HCT116 (cell line): ENCODE measurements around the gene RHBDL3. TPM values are rescaled to one million over a fixed set of nuclear protein-coding genes. Genes with fewer than 3 reads are reported as not detected.

Experiments used
- ATAC-seq: fragments of 200-7000 bp; cut with Tn5 transposase; 2 replicates; pipeline ENCODE4 v1.9.1; 2020; ENCODE audit warnings: mild to moderate bottlenecking, moderate library complexity
- BruUV-seq: library from RNA; stranded (reverse); fragments of 400-500 nt; replicated peaks from 2 replicates; lab custom pipeline; 2021; lab: Mats Ljungman, UMichigan
- CTCF ChIA-PET: fragments of 300-600 bp; sonication (Branson Sonifier 250); formaldehyde crosslinking; loops from one replicate; lab custom pipeline; 2021; ENCODE audit warnings: antibody characterized with exemption; lab: Charles Lee
- POLR2A ChIA-PET: fragments of 300-600, 350-600 bp; sonication (Branson Sonifier 250); formaldehyde crosslinking; loops from one replicate; lab custom pipeline; 2021; ENCODE audit warnings: antibody characterized with exemption; lab: Charles Lee
- RAD21 ChIA-PET, 2 experiments: fragments of 300-600 bp; sonication (Branson Sonifier 250); formaldehyde crosslinking; loops; one replicate each; lab custom pipeline; 2023; ENCODE audit warnings: low total read pairs in 2 of 2; ENCODE audit not compliant: uncharacterized antibody in 2 of 2, unreplicated experiment in 2 of 2, low non-redundant PET in 1 of 2; lab: Charles Lee
- DNase-seq: peaks from one replicate; pipeline ENCODE4 v3.0.0-alpha.2; 2010; ENCODE audit warnings: low read depth, low spot score
- H2AFZ ChIP-seq: fragments of 200-600 bp; shearing (Covaris generic), sonication (generic); 2 replicates; pipeline ENCODE4 v1.6.1; 2017; ENCODE audit warnings: low read depth, mixed run types, mixed read lengths, antibody characterized with exemption, low read length; ENCODE audit not compliant: poor library complexity, severe bottlenecking
- H3K27ac ChIP-seq: 2 replicates; pipeline ENCODE4 v1.5.1; 2012; ENCODE audit warnings: low read depth, low read length
- H3K27me3 ChIP-seq: fragments of 200-600 bp; sonication (generic); 2 replicates; pipeline ENCODE4 v1.6.1; 2016; ENCODE audit warnings: mixed run types, low read length, mixed read lengths; ENCODE audit not compliant: insufficient read depth
- H3K36me3 ChIP-seq, 2 experiments: fragments of 200-500 bp in 1 of 2; fragments of 200-600 bp in 1 of 2; sonication (Bioruptor generic) in 1 of 2; sonication (generic) in 1 of 2; 2 replicates each; pipeline versions ENCODE4 v1.5.1 to v1.6.1; 2014 to 2016; ENCODE audit warnings: low read length in 2 of 2, inconsistent platforms in 1 of 2, mixed read lengths in 1 of 2, mixed run types in 1 of 2; ENCODE audit not compliant: insufficient read depth in 2 of 2, control insufficient read depth in 1 of 2
- H3K4me1 ChIP-seq, 2 experiments: fragments of 200-600 bp in 1 of 2; sonication (generic) in 1 of 2; 2 replicates each; pipeline versions ENCODE4 v1.5.1 to v1.6.1; 2012 to 2017; ENCODE audit warnings: low read length in 2 of 2, inconsistent platforms in 1 of 2, mild to moderate bottlenecking in 1 of 2, mixed read lengths in 1 of 2, mixed run types in 1 of 2, moderate library complexity in 1 of 2; ENCODE audit not compliant: insufficient read depth in 2 of 2, control insufficient read depth in 1 of 2
- H3K4me2 ChIP-seq: fragments of 200-600 bp; sonication (generic); 2 replicates; pipeline ENCODE4 v1.6.1; 2017; ENCODE audit warnings: mixed run types, low read length, mixed read lengths
- H3K4me3 ChIP-seq, 2 experiments: fragments of 200-600 bp in 1 of 2; sonication (generic) in 1 of 2; replicated peaks in 1 of 2; 2 replicates each; pipeline ENCODE4 v1.5.1; 2011 to 2016; ENCODE audit warnings: low read length in 2 of 2, control low read depth in 1 of 2, low read depth in 1 of 2, mild to moderate bottlenecking in 1 of 2, mixed read lengths in 1 of 2, mixed run types in 1 of 2
- H3K79me2 ChIP-seq: fragments of 200-600 bp; sonication (generic); 2 replicates; pipeline ENCODE4 v1.6.1; 2017; ENCODE audit warnings: mild to moderate bottlenecking, mixed run types, low read length, moderate library complexity, mixed read lengths; ENCODE audit not compliant: insufficient read depth
- H3K9ac ChIP-seq: fragments of 200-600 bp; sonication (generic); 2 replicates; pipeline ENCODE4 v1.6.1; 2016; ENCODE audit warnings: low read length, mixed read lengths
- H3K9me2 ChIP-seq: fragments of 200-600 bp; sonication (generic), shearing (Covaris generic); 2 replicates; pipeline ENCODE4 v1.6.1; 2017; ENCODE audit warnings: mixed run types, mild to moderate bottlenecking, moderate library complexity; ENCODE audit not compliant: insufficient read depth
- H3K9me3 ChIP-seq, 2 experiments: fragments of 200-500 bp in 1 of 2; fragments of 200-600 bp in 1 of 2; sonication (Bioruptor generic) in 1 of 2; sonication (generic) in 1 of 2; 2 replicates each; pipeline ENCODE4 v1.6.1; 2014 to 2017; ENCODE audit warnings: low read length in 2 of 2, mixed read lengths in 2 of 2, inconsistent platforms in 1 of 2, low read depth in 1 of 2, mild to moderate bottlenecking in 1 of 2, mixed run types in 1 of 2, moderate library complexity in 1 of 2; ENCODE audit not compliant: control insufficient read depth in 1 of 2, insufficient read depth in 1 of 2
- H4K20me1 ChIP-seq: fragments of 200-600 bp; sonication (generic), shearing (Covaris generic); 2 replicates; pipeline ENCODE4 v1.6.1; 2017; ENCODE audit warnings: mixed run types, mild to moderate bottlenecking, moderate library complexity; ENCODE audit not compliant: insufficient read depth
- CBX3 ChIP-seq: IDR thresholded peaks from 2 replicates; pipeline ENCODE4 v1.6.1; 2012; ENCODE audit warnings: low read depth
- CEBPB ChIP-seq: IDR thresholded peaks from 2 replicates; pipeline ENCODE4 v1.6.1; 2012; ENCODE audit warnings: low read depth
- EGR1 ChIP-seq: IDR thresholded peaks from 2 replicates; pipeline ENCODE4 v1.6.1; 2012; ENCODE audit warnings: low read depth
- FOSL1 ChIP-seq: IDR thresholded peaks from 2 replicates; pipeline ENCODE4 v1.6.1; 2012; ENCODE audit warnings: low read depth
- POLR2AphosphoS5 ChIP-seq: IDR thresholded peaks from 2 replicates; pipeline ENCODE4 v1.6.1; 2011; ENCODE audit warnings: mild to moderate bottlenecking, low read depth, low read length, moderate library complexity
- SP1 ChIP-seq: IDR thresholded peaks from 2 replicates; pipeline ENCODE4 v1.6.1; 2012; ENCODE audit warnings: low read depth
- SRF ChIP-seq: IDR thresholded peaks from 2 replicates; pipeline ENCODE4 v1.6.1; 2012; ENCODE audit warnings: low read depth
- TCF7L2 ChIP-seq: IDR thresholded peaks from 2 replicates; pipeline ENCODE4 v1.7.0; 2011; ENCODE audit warnings: borderline replicate concordance, inconsistent platforms; ENCODE audit not compliant: insufficient read depth, insufficient read length; ENCODE audit errors: extremely low read depth
- YY1 ChIP-seq: IDR thresholded peaks from 2 replicates; pipeline ENCODE4 v1.6.1; 2011; ENCODE audit warnings: low read length, low read depth, moderate library complexity, mild to moderate bottlenecking; ENCODE audit not compliant: insufficient replicate concordance; ENCODE audit errors: extremely low read depth
- ZFX ChIP-seq: fragments of 450-650 bp; IDR thresholded peaks from 2 replicates; pipeline ENCODE4 v1.6.1; 2017
- ZNF274 ChIP-seq: fragments of 200-500 bp; sonication (Bioruptor generic); IDR thresholded peaks from 2 replicates; pipeline ENCODE4 v1.6.1; 2014; ENCODE audit warnings: mild to moderate bottlenecking, low read depth, low read length, inconsistent platforms
- intact Hi-C: fragments of 100-400 bp; cut with micrococcal nuclease; formaldehyde crosslinking; loops from 2 replicates; pipeline ENCODE4 v1.10.0; 2022
- total RNA-seq: library from RNA; stranded (reverse); gene quantifications from one replicate; pipeline ENCODE4 v1.2.1, GENCODE V29; 2021; ENCODE audit not compliant: unreplicated experiment
- TF ChIP-seq, protein P1 (sequence below): IDR thresholded peaks from 2 replicates; pipeline ENCODE4 v1.6.1; 2012; ENCODE audit warnings: low read depth
- TF ChIP-seq, protein P2 (sequence below), 3 experiments: fragments of 200-600 bp in 1 of 3; sonication (generic) in 1 of 3; IDR thresholded peaks in 2 of 3; conservative IDR thresholded peaks in 1 of 3; 2 replicates each; pipeline ENCODE4 v1.5.1; 2012 to 2017; ENCODE audit warnings: low read depth in 2 of 3, low read length in 2 of 3, antibody characterized with exemption in 1 of 3, borderline replicate concordance in 1 of 3, control low read depth in 1 of 3, mild to moderate bottlenecking in 1 of 3, mixed read lengths in 1 of 3, mixed run types in 1 of 3, moderate library complexity in 1 of 3; ENCODE audit not compliant: insufficient read depth in 1 of 3
- TF ChIP-seq, protein P3 (sequence below): IDR thresholded peaks from 2 replicates; pipeline ENCODE4 v1.6.1; 2012

RHBDL3 gene
- total RNA-seq, 1 experiment from 2014 or later: 4.0 TPM

DNA sequence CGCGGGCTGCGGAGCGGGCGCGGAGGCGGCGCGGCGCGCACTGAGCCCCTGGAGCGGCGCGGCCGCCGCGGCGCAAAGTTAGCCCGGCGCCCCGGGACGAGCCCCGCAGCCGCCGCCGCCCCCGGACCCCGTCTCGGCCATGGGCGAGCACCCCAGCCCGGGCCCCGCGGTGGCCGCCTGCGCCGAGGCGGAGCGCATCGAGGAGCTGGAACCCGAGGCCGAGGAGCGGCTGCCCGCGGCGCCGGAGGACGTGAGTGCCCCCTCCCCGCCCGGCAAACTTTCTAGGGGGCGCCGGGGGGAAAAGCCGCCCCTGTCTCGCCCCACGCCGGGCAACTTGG, 388 bp downstream of the RHBDL3 start:
- no peaks in the 10 kb centered on the region for H4K20me1 ChIP-seq
- ChIA-PET RAD21 (no interaction called here), POLR2A (no interaction called here), CTCF (no interaction called here)
- H3K4me2 ChIP-seq: peak overlapping the region; percentile 88
- intact Hi-C loops: no loop called here
- peaks cover 4 to 36% of the 10 kb centered on the region in 2 experiments; a peak in 3 of 4 replicates for H3K4me1 ChIP-seq
- H3K36me3 ChIP-seq: no peaks in the 10 kb centered on the region
- H3K27ac ChIP-seq: peak overlapping the region; percentile 31; the same call in 1 of the 2 replicates
- no peaks in the 10 kb centered on the region for H3K9me2 ChIP-seq
- H3K9me3 ChIP-seq: no peaks in the 10 kb centered on the region
- no peaks in the 10 kb centered on the region for H3K79me2 ChIP-seq
- no peak for TF ChIP-seq SRF
- no peak for TF ChIP-seq EGR1
- no peak for TF ChIP-seq CEBPB
- TF ChIP-seq POLR2AphosphoS5: no peak
- TF ChIP-seq ZFX: no peak
- TF ChIP-seq ZNF274: no peak
- TF ChIP-seq, protein P1, sequence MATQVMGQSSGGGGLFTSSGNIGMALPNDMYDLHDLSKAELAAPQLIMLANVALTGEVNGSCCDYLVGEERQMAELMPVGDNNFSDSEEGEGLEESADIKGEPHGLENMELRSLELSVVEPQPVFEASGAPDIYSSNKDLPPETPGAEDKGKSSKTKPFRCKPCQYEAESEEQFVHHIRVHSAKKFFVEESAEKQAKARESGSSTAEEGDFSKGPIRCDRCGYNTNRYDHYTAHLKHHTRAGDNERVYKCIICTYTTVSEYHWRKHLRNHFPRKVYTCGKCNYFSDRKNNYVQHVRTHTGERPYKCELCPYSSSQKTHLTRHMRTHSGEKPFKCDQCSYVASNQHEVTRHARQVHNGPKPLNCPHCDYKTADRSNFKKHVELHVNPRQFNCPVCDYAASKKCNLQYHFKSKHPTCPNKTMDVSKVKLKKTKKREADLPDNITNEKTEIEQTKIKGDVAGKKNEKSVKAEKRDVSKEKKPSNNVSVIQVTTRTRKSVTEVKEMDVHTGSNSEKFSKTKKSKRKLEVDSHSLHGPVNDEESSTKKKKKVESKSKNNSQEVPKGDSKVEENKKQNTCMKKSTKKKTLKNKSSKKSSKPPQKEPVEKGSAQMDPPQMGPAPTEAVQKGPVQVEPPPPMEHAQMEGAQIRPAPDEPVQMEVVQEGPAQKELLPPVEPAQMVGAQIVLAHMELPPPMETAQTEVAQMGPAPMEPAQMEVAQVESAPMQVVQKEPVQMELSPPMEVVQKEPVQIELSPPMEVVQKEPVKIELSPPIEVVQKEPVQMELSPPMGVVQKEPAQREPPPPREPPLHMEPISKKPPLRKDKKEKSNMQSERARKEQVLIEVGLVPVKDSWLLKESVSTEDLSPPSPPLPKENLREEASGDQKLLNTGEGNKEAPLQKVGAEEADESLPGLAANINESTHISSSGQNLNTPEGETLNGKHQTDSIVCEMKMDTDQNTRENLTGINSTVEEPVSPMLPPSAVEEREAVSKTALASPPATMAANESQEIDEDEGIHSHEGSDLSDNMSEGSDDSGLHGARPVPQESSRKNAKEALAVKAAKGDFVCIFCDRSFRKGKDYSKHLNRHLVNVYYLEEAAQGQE: no peak
- TF ChIP-seq SP1: no peak
- TF ChIP-seq, protein P2, sequence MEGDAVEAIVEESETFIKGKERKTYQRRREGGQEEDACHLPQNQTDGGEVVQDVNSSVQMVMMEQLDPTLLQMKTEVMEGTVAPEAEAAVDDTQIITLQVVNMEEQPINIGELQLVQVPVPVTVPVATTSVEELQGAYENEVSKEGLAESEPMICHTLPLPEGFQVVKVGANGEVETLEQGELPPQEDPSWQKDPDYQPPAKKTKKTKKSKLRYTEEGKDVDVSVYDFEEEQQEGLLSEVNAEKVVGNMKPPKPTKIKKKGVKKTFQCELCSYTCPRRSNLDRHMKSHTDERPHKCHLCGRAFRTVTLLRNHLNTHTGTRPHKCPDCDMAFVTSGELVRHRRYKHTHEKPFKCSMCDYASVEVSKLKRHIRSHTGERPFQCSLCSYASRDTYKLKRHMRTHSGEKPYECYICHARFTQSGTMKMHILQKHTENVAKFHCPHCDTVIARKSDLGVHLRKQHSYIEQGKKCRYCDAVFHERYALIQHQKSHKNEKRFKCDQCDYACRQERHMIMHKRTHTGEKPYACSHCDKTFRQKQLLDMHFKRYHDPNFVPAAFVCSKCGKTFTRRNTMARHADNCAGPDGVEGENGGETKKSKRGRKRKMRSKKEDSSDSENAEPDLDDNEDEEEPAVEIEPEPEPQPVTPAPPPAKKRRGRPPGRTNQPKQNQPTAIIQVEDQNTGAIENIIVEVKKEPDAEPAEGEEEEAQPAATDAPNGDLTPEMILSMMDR (IDR thresholded peaks at IDR 0.05 in 2 of 3, conservative IDR thresholded peaks at IDR 0.05 in 1 of 3; ENCODE audit: borderline replicate concordance in 1 of 3, insufficient read depth in 1 of 3, low read depth in 2 of 3, low read length in 2 of 3): no peak
- TF ChIP-seq YY1: no peak
- no peak for TF ChIP-seq TCF7L2
- TF ChIP-seq CBX3: no peak
- TF ChIP-seq, protein P3, sequence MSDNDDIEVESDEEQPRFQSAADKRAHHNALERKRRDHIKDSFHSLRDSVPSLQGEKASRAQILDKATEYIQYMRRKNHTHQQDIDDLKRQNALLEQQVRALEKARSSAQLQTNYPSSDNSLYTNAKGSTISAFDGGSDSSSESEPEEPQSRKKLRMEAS: no peak
- no peak for TF ChIP-seq FOSL1
- ATAC-seq: peak; percentile 39
- DNase-seq: no peak
- peak overlapping the region; percentile 51 to 65 for H3K4me3 ChIP-seq
- no peaks in the 10 kb centered on the region; the same call in 1 of the 2 replicates for H3K27me3 ChIP-seq
- no TSS peak for BruUV-seq
- H2AFZ ChIP-seq: no peak overlapping the region
- H3K9ac ChIP-seq: peak overlapping the region; percentile 49
